ENCODE results near the gene CDK2AP2.

GRCh38 chr11:67501854-67502253 lies 6.1 kb downstream of the CDK2AP2 start:
- TF ChIP-seq EZH2 (IDR thresholded peaks at IDR 0.05; ENCODE audit: insufficient read depth, poor library complexity, severe bottlenecking) (no peak), EZH2phosphoT487 (IDR thresholded peaks at IDR 0.05; ENCODE audit: insufficient read depth, low read depth) (no peak)

Measured in GM23248 (cell line).